A549 (cell line): ENCODE results near the gene DENND6B.

Experiments
- CTCF ChIP-seq: fragments of >200 bp; sonication (Bioruptor Twin); formaldehyde crosslinking; IDR thresholded peaks from 3 replicates; pipeline ENCODE4 v1.5.1; 2016
- ESRRA ChIP-seq: fragments of 150-350 bp; IDR thresholded peaks from 2 replicates; pipeline ENCODE4 v1.6.1; 2014; ENCODE audit warnings: mild to moderate bottlenecking, low read length, borderline replicate concordance
- JUNB ChIP-seq: fragments of >200 bp; sonication (Bioruptor Twin); formaldehyde crosslinking; IDR thresholded peaks from 2 replicates; pipeline ENCODE4 v1.6.1; 2016
- POLR2A ChIP-seq: IDR thresholded peaks from 2 replicates; pipeline ENCODE4 v1.6.1; 2012; ENCODE audit warnings: mild to moderate bottlenecking, low read length
- RAD21 ChIP-seq, 2 experiments: fragments of >200 bp in 1 of 2; sonication (Bioruptor Twin) in 1 of 2; formaldehyde crosslinking in 1 of 2; IDR thresholded peaks in 1 of 2; conservative IDR thresholded peaks in 1 of 2; 2 replicates in 1 of 2; 3 replicates in 1 of 2; pipeline ENCODE4 v1.6.1; 2012 to 2018; ENCODE audit warnings: inconsistent platforms in 1 of 2
- RNF2 ChIP-seq: fragments of 200-600 bp; sonication (generic); IDR thresholded peaks from 2 replicates; pipeline ENCODE4 v1.6.1; 2016; ENCODE audit warnings: low read depth, mild to moderate bottlenecking, antibody characterized with exemption, moderate library complexity, borderline replicate concordance
- TF ChIP-seq, protein P1 (sequence below): fragments of 200-600 bp; sonication (generic); IDR thresholded peaks from 2 replicates; pipeline ENCODE4 v1.6.1; 2016; ENCODE audit warnings: antibody characterized with exemption, mild to moderate bottlenecking, moderate library complexity

- TF ChIP-seq CTCF (no peak), ESRRA (no peak), RNF2 (no peak), RAD21 (conservative IDR thresholded peaks at IDR 0.05 in 1 of 2, IDR thresholded peaks at IDR 0.05 in 1 of 2) (peak in 1 of 2 experiments; percentile 24; a peak in 1 of 5 replicates), POLR2A (no peak), JUNB (no peak)
- TF ChIP-seq, protein P1, sequence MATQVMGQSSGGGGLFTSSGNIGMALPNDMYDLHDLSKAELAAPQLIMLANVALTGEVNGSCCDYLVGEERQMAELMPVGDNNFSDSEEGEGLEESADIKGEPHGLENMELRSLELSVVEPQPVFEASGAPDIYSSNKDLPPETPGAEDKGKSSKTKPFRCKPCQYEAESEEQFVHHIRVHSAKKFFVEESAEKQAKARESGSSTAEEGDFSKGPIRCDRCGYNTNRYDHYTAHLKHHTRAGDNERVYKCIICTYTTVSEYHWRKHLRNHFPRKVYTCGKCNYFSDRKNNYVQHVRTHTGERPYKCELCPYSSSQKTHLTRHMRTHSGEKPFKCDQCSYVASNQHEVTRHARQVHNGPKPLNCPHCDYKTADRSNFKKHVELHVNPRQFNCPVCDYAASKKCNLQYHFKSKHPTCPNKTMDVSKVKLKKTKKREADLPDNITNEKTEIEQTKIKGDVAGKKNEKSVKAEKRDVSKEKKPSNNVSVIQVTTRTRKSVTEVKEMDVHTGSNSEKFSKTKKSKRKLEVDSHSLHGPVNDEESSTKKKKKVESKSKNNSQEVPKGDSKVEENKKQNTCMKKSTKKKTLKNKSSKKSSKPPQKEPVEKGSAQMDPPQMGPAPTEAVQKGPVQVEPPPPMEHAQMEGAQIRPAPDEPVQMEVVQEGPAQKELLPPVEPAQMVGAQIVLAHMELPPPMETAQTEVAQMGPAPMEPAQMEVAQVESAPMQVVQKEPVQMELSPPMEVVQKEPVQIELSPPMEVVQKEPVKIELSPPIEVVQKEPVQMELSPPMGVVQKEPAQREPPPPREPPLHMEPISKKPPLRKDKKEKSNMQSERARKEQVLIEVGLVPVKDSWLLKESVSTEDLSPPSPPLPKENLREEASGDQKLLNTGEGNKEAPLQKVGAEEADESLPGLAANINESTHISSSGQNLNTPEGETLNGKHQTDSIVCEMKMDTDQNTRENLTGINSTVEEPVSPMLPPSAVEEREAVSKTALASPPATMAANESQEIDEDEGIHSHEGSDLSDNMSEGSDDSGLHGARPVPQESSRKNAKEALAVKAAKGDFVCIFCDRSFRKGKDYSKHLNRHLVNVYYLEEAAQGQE, result no peak
Observed at GRCh38 chr22:50274771-50275170, 52.0 kb downstream of the DENND6B start.
